Measurements from ENCODE around the gene STAM2.
"Not testable (repeated sequence)": the region's sequence is repeated elsewhere in the genome, so short reads cannot be mapped to it uniquely, and the experiment has no call there.

STAM2 gene

GRCh38 chr2:152200565-152201465 lies 25.3 kb upstream of the STAM2 start:
- Histone ChIP-seq H3K4me3 (ENCODE audit: low read length, poor library complexity, severe bottlenecking) (no peak overlapping the region), H3K9ac (ENCODE audit: low read depth, low read length, poor library complexity, severe bottlenecking) (no peak overlapping the region), H3K79me2 (ENCODE audit: insufficient read depth, low read length) (no peaks in the 10 kb centered on the region), H3K9me2 (replicated peaks; ENCODE audit: low read depth, low read length) (no peaks in the 10 kb centered on the region), H3K36me3 (ENCODE audit: insufficient read depth, low read length) (no peaks in the 10 kb centered on the region), H3K4me1 (ENCODE audit: insufficient read depth, low read length, poor library complexity, severe bottlenecking) (no peaks in the 10 kb centered on the region), H3K9me3 (ENCODE audit: insufficient read depth, low read depth, low read length) (no peaks in the 10 kb centered on the region), H2AFZ (ENCODE audit: low read length) (no peak overlapping the region), H3F3A (ENCODE audit: low read depth) (no peaks in the 10 kb centered on the region), H3K27me3 (ENCODE audit: insufficient read depth, low read length, poor library complexity, severe bottlenecking) (no peaks in the 10 kb centered on the region), H4K20me1 (ENCODE audit: insufficient read depth, low read length, poor library complexity, severe bottlenecking) (no peaks in the 10 kb centered on the region), H3K4me2 (ENCODE audit: low read depth, low read length, poor library complexity, severe bottlenecking) (no peak overlapping the region)
- no peak for TF ChIP-seq CTCF (conservative IDR thresholded peaks at IDR 0.05; ENCODE audit: low read length)
- TF ChIP-seq EZH2phosphoT487 (IDR thresholded peaks at IDR 0.05; ENCODE audit: borderline replicate concordance) = no peak

- no peak for TF ChIP-seq CTCF (conservative IDR thresholded peaks at IDR 0.05; ENCODE audit: low read length)
- Histone ChIP-seq H3K9me2 (replicated peaks; ENCODE audit: low read depth, low read length) (no peaks in the 10 kb centered on the region), H3K79me2 (ENCODE audit: insufficient read depth, low read length) (no peaks in the 10 kb centered on the region), H3K9me3 (ENCODE audit: insufficient read depth, low read depth, low read length) (no peaks in the 10 kb centered on the region), H3K9ac (ENCODE audit: low read depth, low read length, poor library complexity, severe bottlenecking) (no peak overlapping the region), H2AFZ (ENCODE audit: low read length) (no peak overlapping the region), H4K20me1 (ENCODE audit: insufficient read depth, low read length, poor library complexity, severe bottlenecking) (no peaks in the 10 kb centered on the region), H3K4me2 (ENCODE audit: low read depth, low read length, poor library complexity, severe bottlenecking) (no peak overlapping the region), H3K4me1 (ENCODE audit: insufficient read depth, low read length, poor library complexity, severe bottlenecking) (no peaks in the 10 kb centered on the region), H3K27me3 (ENCODE audit: insufficient read depth, low read length, poor library complexity, severe bottlenecking) (no peaks in the 10 kb centered on the region), H3F3A (ENCODE audit: low read depth) (no peaks in the 10 kb centered on the region), H3K4me3 (ENCODE audit: low read length, poor library complexity, severe bottlenecking) (no peak overlapping the region), H3K36me3 (ENCODE audit: insufficient read depth, low read length) (no peaks in the 10 kb centered on the region)
Measured at GRCh38 chr2:152200101-152200500, 24.5 kb upstream of the STAM2 start.

DNA sequence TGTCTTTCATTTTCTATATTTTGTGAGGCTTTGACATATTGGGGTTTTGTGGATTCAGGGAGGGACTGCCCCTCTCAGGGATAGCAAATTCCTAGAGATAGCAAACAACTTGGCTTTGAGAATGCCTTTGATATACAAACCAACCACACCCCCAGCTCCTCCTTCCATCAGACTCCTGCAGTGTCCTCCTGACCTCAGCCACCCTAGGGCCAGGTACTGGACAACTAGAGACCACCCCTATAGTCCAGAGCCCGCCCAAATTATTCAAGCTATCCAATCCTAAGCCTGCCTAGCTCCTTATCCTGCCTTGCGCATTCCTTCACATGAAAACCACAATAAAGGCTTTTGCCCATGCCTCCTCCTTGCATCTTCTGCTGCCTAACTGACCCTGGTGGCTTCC lies 22.9 kb upstream of the STAM2 start:
- Histone ChIP-seq H3K4me1 (ENCODE audit: insufficient read depth, low read length, poor library complexity, severe bottlenecking) (no peaks in the 10 kb centered on the region), H3K9me2 (replicated peaks; ENCODE audit: low read depth, low read length) (no peaks in the 10 kb centered on the region), H3K4me3 (ENCODE audit: low read length, poor library complexity, severe bottlenecking) (no peak overlapping the region), H3K9ac (ENCODE audit: low read depth, low read length, poor library complexity, severe bottlenecking) (no peak overlapping the region), H3K79me2 (ENCODE audit: insufficient read depth, low read length) (no peaks in the 10 kb centered on the region), H2AFZ (ENCODE audit: low read length) (no peak overlapping the region), H3K36me3 (ENCODE audit: insufficient read depth, low read length) (no peaks in the 10 kb centered on the region), H3K27me3 (ENCODE audit: insufficient read depth, low read length, poor library complexity, severe bottlenecking) (no peaks in the 10 kb centered on the region), H3K9me3 (ENCODE audit: insufficient read depth, low read depth, low read length) (no peaks in the 10 kb centered on the region), H4K20me1 (ENCODE audit: insufficient read depth, low read length, poor library complexity, severe bottlenecking) (no peaks in the 10 kb centered on the region), H3K4me2 (ENCODE audit: low read depth, low read length, poor library complexity, severe bottlenecking) (no peak overlapping the region), H3F3A (ENCODE audit: low read depth) (no peaks in the 10 kb centered on the region)
- TF ChIP-seq CTCF (conservative IDR thresholded peaks at IDR 0.05; ENCODE audit: low read length) (no peak), EZH2phosphoT487 (IDR thresholded peaks at IDR 0.05; ENCODE audit: borderline replicate concordance) (no peak)

- not testable (repeated sequence) for H3F3A ChIP-seq (ENCODE audit: low read depth); H3K9me2 ChIP-seq (replicated peaks; ENCODE audit: low read depth, low read length); H4K20me1 ChIP-seq (ENCODE audit: insufficient read depth, low read length, poor library complexity, severe bottlenecking); H3K36me3 ChIP-seq (ENCODE audit: insufficient read depth, low read length); H3K9ac ChIP-seq (ENCODE audit: low read depth, low read length, poor library complexity, severe bottlenecking); H3K4me3 ChIP-seq (ENCODE audit: low read length, poor library complexity, severe bottlenecking); H3K9me3 ChIP-seq (ENCODE audit: insufficient read depth, low read depth, low read length); H2AFZ ChIP-seq (ENCODE audit: low read length); H3K79me2 ChIP-seq (ENCODE audit: insufficient read depth, low read length); H3K4me1 ChIP-seq (ENCODE audit: insufficient read depth, low read length, poor library complexity, severe bottlenecking); H3K4me2 ChIP-seq (ENCODE audit: low read depth, low read length, poor library complexity, severe bottlenecking); H3K27me3 ChIP-seq (ENCODE audit: insufficient read depth, low read length, poor library complexity, severe bottlenecking)
Measured at GRCh38 chr2:152197508-152198284, 22.1 kb upstream of the STAM2 start.

All from Loucy (cell line).